Transverse colon (tissue), 4 donors: ENCODE data around the gene GABPA. TPM values are rescaled to one million over a fixed set of nuclear protein-coding genes. Genes with fewer than 3 reads are reported as not detected.
"Not testable (repeated sequence)": the region's sequence is repeated elsewhere in the genome, so short reads cannot be mapped to it uniquely, and the experiment has no call there.

ENCODE experiments used
- DNase-seq: peaks from one replicate; pipeline ENCODE4 v3.0.0-alpha.2; 2019
- H3K27ac ChIP-seq, 4 donors: fragments of 200-600 bp; sonication (generic); 2 replicates each; pipeline ENCODE4 v1.5.1; 2016 to 2018; ENCODE audit warnings: inconsistent platforms in 4 of 4
- H3K27me3 ChIP-seq: fragments of 200-600 bp; sonication (generic); 2 replicates; pipeline ENCODE4 v1.5.1; 2017; ENCODE audit warnings: inconsistent platforms
- H3K36me3 ChIP-seq, 4 donors: fragments of 200-600 bp; sonication (generic); 2 replicates each; pipeline ENCODE4 v1.5.1; 2017 to 2019; ENCODE audit warnings: inconsistent platforms in 4 of 4
- H3K4me1 ChIP-seq, 4 donors: fragments of 200-600 bp; sonication (generic); 2 replicates each; pipeline ENCODE4 v1.5.1; 2017 to 2020; ENCODE audit warnings: inconsistent platforms in 4 of 4
- H3K4me3 ChIP-seq, 4 donors: fragments of 200-600 bp; sonication (generic); 1 replicate in 1 of 4; 2 replicates in 3 of 4; pipeline versions ENCODE4 v1.5.1 to v1.6.1; 2017 to 2019; ENCODE audit warnings: inconsistent platforms in 4 of 4
- H3K9me3 ChIP-seq, 2 donors: fragments of 200-600 bp; sonication (generic); 2 replicates each; pipeline ENCODE4 v1.5.1; 2017 to 2019; ENCODE audit warnings: inconsistent platforms in 2 of 2
- CTCF ChIP-seq, 5 experiments: fragments of 200-600 bp in 3 of 5; fragments of 450-650 bp in 2 of 5; sonication (generic) in 3 of 5; IDR thresholded peaks; 1 replicate in 2 of 5; 2 replicates in 3 of 5; pipeline ENCODE4 v1.5.1; 2016 to 2017; ENCODE audit warnings: antibody characterized with exemption in 5 of 5, inconsistent platforms in 3 of 5, mild to moderate bottlenecking in 2 of 5, moderate library complexity in 1 of 5
- EP300 ChIP-seq: sonication (generic); formaldehyde crosslinking; IDR thresholded peaks from one replicate; pipeline ENCODE4 v1.6.1; 2017; ENCODE audit warnings: antibody characterized with exemption, low read depth
- POLR2A ChIP-seq: fragments of 450-650 bp; IDR thresholded peaks from one replicate; pipeline ENCODE4 v1.6.1; 2016; ENCODE audit warnings: antibody characterized with exemption, mild to moderate bottlenecking, moderate library complexity
- POLR2AphosphoS5 ChIP-seq, 3 donors: sonication (generic); formaldehyde crosslinking; IDR thresholded peaks; one replicate each; pipeline ENCODE4 v1.6.1; 2016; ENCODE audit warnings: antibody characterized with exemption in 3 of 3
- WGBS, 2 donors: methylation state at CpG; one replicate each; pipeline ENCODE4 v1.1.5; 2018; ENCODE audit warnings: low coverage in 1 of 2; 5-methylcytosine and 5-hydroxymethylcytosine counted together
- in situ Hi-C, 4 donors: fragments of 200-750 bp; cut with MboI; loops; one replicate each; pipeline versions ENCODE4 v1.15.0 to v1.15.1; 2017; ENCODE audit warnings: low sequenced_read_pairs in 3 of 4, low pct_ligation_motif_present in 1 of 4, low pct_unique_long_range_greater_than_20kb in 1 of 4
- intact Hi-C: fragments of 100-400 bp; cut with DNase I; formaldehyde crosslinking; loops from one replicate; pipeline ENCODE4 v1.15.1; 2023; ENCODE audit warnings: low total_unique reads
- total RNA-seq, 4 donors: library from RNA; depleted of rRNA; stranded (reverse); fragments of >200 nt; gene quantifications; one replicate each; pipeline ENCODE4 v1.1.0, GENCODE V29; 2016

Gene GABPA
- total RNA-seq, 4 donors from 2014 or later = 5.4 to 23.3 (median 18.6) TPM

DNA sequence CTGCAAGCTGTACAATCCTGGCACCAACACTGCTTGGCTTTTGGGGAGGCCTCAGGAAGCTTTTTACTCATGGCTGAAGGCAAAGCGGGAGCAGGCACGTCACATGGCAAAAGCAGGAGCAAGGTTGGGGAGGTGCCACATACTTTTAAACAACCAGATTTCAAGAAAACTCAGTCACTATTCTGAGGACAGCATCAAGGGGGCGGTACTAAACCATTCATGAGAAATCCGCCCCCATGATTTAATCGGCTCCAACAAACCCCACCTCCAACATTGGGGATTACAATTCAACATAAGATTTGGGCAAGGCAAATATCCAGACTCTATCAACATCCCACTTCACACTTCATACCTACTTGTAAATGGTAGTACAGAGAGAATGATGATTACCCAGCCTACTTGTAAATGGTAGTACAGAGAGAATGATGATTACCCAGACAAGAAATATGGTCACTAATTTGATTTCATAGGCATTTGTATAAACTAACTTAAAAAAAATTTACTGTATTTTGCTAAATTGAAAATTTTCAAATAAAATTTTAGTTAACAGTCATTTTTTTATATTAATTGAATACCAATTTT, 25.0 kb upstream of the GABPA start:
- no peak overlapping the region for H3K4me3 ChIP-seq
- intact Hi-C loops (loop anchor here (2.0 kb wide), 1 partner anchor 101 kb away; no protein-coding TSS in a partner anchor), in situ Hi-C loops (loop anchor here (5.0 to 25.0 kb wide), 4 partner anchors 85 to 105 kb away; partner anchors contain the start of gene MRPL39 (in 3 of the 4))
- H3K27me3 ChIP-seq = no peaks in the 10 kb centered on the region
- H3K36me3 ChIP-seq = no peaks in the 10 kb centered on the region
- H3K4me1 ChIP-seq = no peaks in the 10 kb centered on the region
- 89 to 91% methylated on average over 5 of the region's 5 CpGs for WGBS, 2 donors
- H3K27ac ChIP-seq = no peak overlapping the region
- TF ChIP-seq POLR2A (no peak), CTCF (IDR thresholded peaks at IDR 0.05) (no peak), EP300 (no peak), POLR2AphosphoS5 (IDR thresholded peaks at IDR 0.05) (no peak)
- no peak for DNase-seq
- no peaks in the 10 kb centered on the region for H3K9me3 ChIP-seq

GRCh38 chr21:25710550-25710949, 24.2 kb upstream of the GABPA start:
- Histone ChIP-seq H3K4me3 (no peak overlapping the region), H3K27ac (no peak overlapping the region), H3K9me3 (no peaks in the 10 kb centered on the region), H3K4me1 (no peaks in the 10 kb centered on the region), H3K27me3 (no peaks in the 10 kb centered on the region), H3K36me3 (no peaks in the 10 kb centered on the region)
- intact Hi-C loops = no loop called here
- TF ChIP-seq POLR2AphosphoS5 (IDR thresholded peaks at IDR 0.05) (no peak), EP300 (no peak), CTCF (IDR thresholded peaks at IDR 0.05) (no peak), POLR2A (no peak)
- DNase-seq = no peak
- in situ Hi-C loops = loop anchor here in 1 of 4 donors (25.0 kb wide), 1 partner anchor 98 kb away; the partner anchor contains the start of gene MRPL39
- WGBS, 2 donors = 78 to 85% methylated on average over 3 to 5 of the region's 5 CpGs

DNA sequence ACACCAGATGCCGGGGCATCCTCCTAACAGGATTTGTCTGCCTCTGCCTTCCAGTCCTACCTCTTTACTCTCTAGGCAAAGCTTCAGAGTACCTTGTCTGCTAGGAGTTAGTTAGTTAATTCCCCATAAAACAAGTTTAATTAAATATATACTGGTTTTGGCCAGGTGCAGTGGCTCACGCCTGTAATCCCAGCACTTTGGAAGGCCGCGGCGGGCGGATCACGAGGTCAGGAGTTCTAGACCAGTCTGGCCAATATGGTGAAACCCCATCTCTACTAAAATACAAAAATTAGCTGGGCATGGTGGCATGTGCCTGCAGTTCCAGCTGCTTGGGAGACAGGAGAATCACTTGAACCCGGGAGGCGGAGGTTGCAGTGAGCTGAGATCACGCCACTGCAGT, 20.7 kb upstream of the GABPA start:
- H3K27me3 ChIP-seq, DNase-seq, H3K4me3 ChIP-seq, H3K9me3 ChIP-seq, H3K4me1 ChIP-seq, H3K27ac ChIP-seq, intact Hi-C loops, H3K36me3 ChIP-seq: not testable (repeated sequence)
- 93 to 97% methylated on average over 3 to 10 of the region's 10 CpGs for WGBS, 2 donors
- in situ Hi-C loops = loop anchor here in 1 of 4 donors (25.0 kb wide), 1 partner anchor 102 kb away; the partner anchor contains the start of gene MRPL39

GRCh38 chr21:25717491-25718147, 17.2 kb upstream of the GABPA start:
- H3K27me3 ChIP-seq = no peaks in the 10 kb centered on the region
- TF ChIP-seq EP300 (no peak), POLR2AphosphoS5 (IDR thresholded peaks at IDR 0.05) (no peak), CTCF (IDR thresholded peaks at IDR 0.05) (no peak), POLR2A (no peak)
- no peak overlapping the region for H3K27ac ChIP-seq
- DNase-seq = no peak
- intact Hi-C loops = no loop called here
- no peaks in the 10 kb centered on the region for H3K9me3 ChIP-seq
- no peak overlapping the region for H3K4me3 ChIP-seq
- in situ Hi-C loops = loop anchor here in 1 of 4 donors (25.0 kb wide), 1 partner anchor 105 kb away; the partner anchor contains the start of gene MRPL39
- H3K4me1 ChIP-seq = no peaks in the 10 kb centered on the region
- H3K36me3 ChIP-seq = peaks cover 0 to 17% (median 4%) of the 10 kb centered on the region in 4 donors
- WGBS, 2 donors = 63 to 88% methylated on average over 2 to 5 of the region's 5 CpGs
